H1 (cell line): ENCODE results near the gene PBX1. TPM values are rescaled to one million over a fixed set of nuclear protein-coding genes. Genes with fewer than 3 reads are reported as not detected.

ENCODE experiments used
- CTCF ChIA-PET: fragments of 300-600 bp; sonication (Branson Sonifier 250); formaldehyde crosslinking; loops from one replicate; lab custom pipeline; 2021; ENCODE audit not compliant: partially characterized antibody; lab: Charles Lee
- POLR2A ChIA-PET: fragments of 300-600 bp; sonication (Branson Sonifier 250); formaldehyde crosslinking; loops from one replicate; lab custom pipeline; 2021; ENCODE audit warnings: inconsistent platforms; ENCODE audit not compliant: partially characterized antibody; lab: Charles Lee
- DNase-seq, 2 experiments: peaks; one replicate each; pipeline versions ENCODE4 v3.0.0 to v3.0.0-alpha.2; 2010 to 2022; ENCODE audit warnings: low spot score in 2 of 2, low read depth in 1 of 2, mixed read lengths in 1 of 2
- FAIRE-seq: peaks from 2 replicates; lab custom pipeline; 2011; peaks lifted over from hg19 to GRCh38; lab: Jason Lieb, UNC
- H2AFZ ChIP-seq: 2 replicates; pipeline ENCODE4 v1.8.1; 2012; ENCODE audit warnings: low read length, inconsistent platforms
- H2AK5ac ChIP-seq: 2 replicates; pipeline ENCODE4 v1.6.1; 2013; ENCODE audit warnings: low read depth, low read length
- H2BK120ac ChIP-seq: replicated peaks from 2 replicates; pipeline ENCODE3; 2013; ENCODE audit warnings: low read depth, low read length, inconsistent platforms
- H2BK12ac ChIP-seq: 2 replicates; pipeline ENCODE4 v1.6.1; 2013; ENCODE audit warnings: low read depth, low read length
- H2BK15ac ChIP-seq: 2 replicates; pipeline ENCODE4 v1.6.1; 2013; ENCODE audit warnings: low read length
- H2BK20ac ChIP-seq: 2 replicates; pipeline ENCODE4 v1.6.1; 2013; ENCODE audit warnings: low read length
- H2BK5ac ChIP-seq: 2 replicates; pipeline ENCODE4 v1.6.1; 2013; ENCODE audit warnings: low read depth, low read length
- H3K14ac ChIP-seq: 2 replicates; pipeline ENCODE4 v1.6.1; 2013; ENCODE audit warnings: inconsistent platforms; ENCODE audit not compliant: insufficient read length
- H3K18ac ChIP-seq: 2 replicates; pipeline ENCODE4 v1.6.1; 2013; ENCODE audit warnings: low read length; ENCODE audit errors: extremely low read depth
- H3K23ac ChIP-seq: 2 replicates; pipeline ENCODE4 v1.6.1; 2013; ENCODE audit warnings: inconsistent platforms; ENCODE audit not compliant: insufficient read length
- H3K23me2 ChIP-seq: 2 replicates; pipeline ENCODE4 v1.6.1; 2013; ENCODE audit warnings: low read depth, low read length
- H3K27ac ChIP-seq: 2 replicates; pipeline ENCODE4 v1.6.1; 2011; ENCODE audit warnings: low read depth, low read length, inconsistent platforms
- H3K27me3 ChIP-seq, 4 experiments: replicated peaks in 1 of 4; 1 replicate in 1 of 4; 2 replicates in 3 of 4; pipeline versions ENCODE4 v1.6.1 to v1.8.1; 2011 to 2013; ENCODE audit warnings: low read length in 3 of 4, mild to moderate bottlenecking in 3 of 4, inconsistent platforms in 2 of 4, mixed read lengths in 2 of 4, moderate library complexity in 1 of 4; ENCODE audit not compliant: control insufficient read depth in 3 of 4, insufficient read depth in 3 of 4; ENCODE audit errors: extremely low read depth in 1 of 4
- H3K36me3 ChIP-seq, 4 experiments: 2 replicates each; pipeline versions ENCODE4 v1.6.1 to v1.8.1; 2011 to 2013; ENCODE audit warnings: mild to moderate bottlenecking in 4 of 4, low read length in 3 of 4, moderate library complexity in 2 of 4, control low read depth in 1 of 4, inconsistent platforms in 1 of 4; ENCODE audit not compliant: insufficient read depth in 4 of 4, control insufficient read depth in 2 of 4
- H3K4ac ChIP-seq: replicated peaks from 2 replicates; pipeline ENCODE3; 2013; ENCODE audit warnings: low read length, low read depth, mixed read lengths, inconsistent platforms; ENCODE audit not compliant: insufficient read length
- H3K4me1 ChIP-seq, 4 experiments: replicated peaks in 1 of 4; 1 replicate in 1 of 4; 2 replicates in 3 of 4; pipeline versions ENCODE4 v1.6.1 to v1.8.1; 2011 to 2013; ENCODE audit warnings: low read length in 3 of 4, inconsistent platforms in 2 of 4, mixed read lengths in 1 of 4; ENCODE audit not compliant: insufficient read depth in 4 of 4, control insufficient read depth in 3 of 4
- H3K4me2 ChIP-seq, 2 experiments: 2 replicates each; pipeline versions ENCODE4 v1.6.1 to v1.8.1; 2011 to 2013; ENCODE audit warnings: low read depth in 2 of 2, low read length in 2 of 2, control low read depth in 1 of 2, inconsistent platforms in 1 of 2, mild to moderate bottlenecking in 1 of 2; ENCODE audit not compliant: insufficient read depth in 1 of 2
- H3K4me3 ChIP-seq, 4 experiments: fragments of 200-600, 300-600 bp in 1 of 4; sonication (generic), shearing (Covaris generic), sonication (Bioruptor Twin) in 1 of 4; 2 replicates each; pipeline versions ENCODE4 v1.5.1 to v1.8.1; 2011 to 2016; ENCODE audit warnings: low read length in 4 of 4, low read depth in 3 of 4, control low read depth in 2 of 4, inconsistent platforms in 2 of 4, mild to moderate bottlenecking in 2 of 4, mixed read lengths in 1 of 4, moderate library complexity in 1 of 4; ENCODE audit not compliant: insufficient read depth in 2 of 4; ENCODE audit errors: extremely low read depth in 1 of 4
- H3K56ac ChIP-seq: replicated peaks from 2 replicates; pipeline ENCODE3; 2013; ENCODE audit warnings: low read depth, mild to moderate bottlenecking, mixed read lengths, low read length, inconsistent platforms; ENCODE audit not compliant: insufficient read length
- H3K79me1 ChIP-seq: 2 replicates; pipeline ENCODE4 v1.6.1; 2013; ENCODE audit warnings: low read depth, low read length, control low read depth
- H3K79me2 ChIP-seq, 2 experiments: 2 replicates each; pipeline versions ENCODE4 v1.6.1 to v1.8.1; 2012 to 2013; ENCODE audit warnings: low read length in 2 of 2, mild to moderate bottlenecking in 2 of 2, inconsistent platforms in 1 of 2; ENCODE audit not compliant: insufficient read depth in 2 of 2, control insufficient read depth in 1 of 2
- H3K9ac ChIP-seq, 4 experiments: replicated peaks in 1 of 4; 1 replicate in 1 of 4; 2 replicates in 3 of 4; pipeline versions ENCODE4 v1.6.1 to v1.8.1; 2011 to 2013; ENCODE audit warnings: low read depth in 3 of 4, low read length in 3 of 4, control low read depth in 2 of 4, mild to moderate bottlenecking in 2 of 4, moderate library complexity in 2 of 4, inconsistent platforms in 1 of 4; ENCODE audit errors: extremely low read depth in 1 of 4
- H3K9me3 ChIP-seq, 2 experiments: 2 replicates each; pipeline versions ENCODE4 v1.6.1 to v1.8.1; 2012 to 2013; ENCODE audit warnings: mild to moderate bottlenecking in 2 of 2, moderate library complexity in 2 of 2, control low read depth in 1 of 2, inconsistent platforms in 1 of 2, low read depth in 1 of 2, low read length in 1 of 2, mixed read lengths in 1 of 2; ENCODE audit not compliant: insufficient read depth in 2 of 2
- H4K20me1 ChIP-seq, 2 experiments: replicated peaks in 1 of 2; 2 replicates each; pipeline versions ENCODE3 to v1.8.1; 2011 to 2013; ENCODE audit warnings: inconsistent platforms in 2 of 2, low read length in 2 of 2, mild to moderate bottlenecking in 1 of 2; ENCODE audit not compliant: insufficient read depth in 2 of 2, control insufficient read depth in 1 of 2
- H4K5ac ChIP-seq: 2 replicates; pipeline ENCODE4 v1.6.1; 2013; ENCODE audit warnings: low read length, low read depth, mixed read lengths, inconsistent platforms; ENCODE audit not compliant: insufficient read length
- H4K8ac ChIP-seq: 2 replicates; pipeline ENCODE4 v1.8.0; 2013; ENCODE audit warnings: mild to moderate bottlenecking, moderate library complexity, low read length, inconsistent platforms; ENCODE audit not compliant: insufficient read depth; ENCODE audit errors: extremely low read depth
- H4K91ac ChIP-seq: replicated peaks from 2 replicates; pipeline ENCODE3; 2013; ENCODE audit warnings: low read length, mixed read lengths, inconsistent platforms; ENCODE audit not compliant: insufficient read length
- MAFK ChIP-seq: IDR thresholded peaks from 2 replicates; pipeline ENCODE4 v1.6.1; 2012; ENCODE audit warnings: low read depth, mild to moderate bottlenecking, improper control_type of control experiment, low read length
- WGBS, 2 experiments: shearing (Covaris generic) in 1 of 2; methylation state at CpG; one replicate each; pipeline versions ENCODE4 v1.1.6 to v1.1.7; 2013 to 2015; ENCODE audit warnings: low lambda C conversion rate in 2 of 2, mixed read lengths in 2 of 2, inconsistent platforms in 1 of 2, low coverage in 1 of 2, missing lambda C conversion rate in 1 of 2; ENCODE audit not compliant: insufficient replicate concordance in 2 of 2, insufficient coverage in 1 of 2, insufficient read length in 1 of 2; ENCODE audit errors: extremely low coverage in 1 of 2, missing lambda C conversion rate in 1 of 2; 5-methylcytosine and 5-hydroxymethylcytosine counted together
- polyA plus RNA-seq, 7 experiments: library from polyadenylated mRNA; depleted of rRNA in 3 of 7; stranded (reverse) in 5 of 7; unstranded in 2 of 7; fragments of >200 nt in 5 of 7; fragments of 200-250 nt in 2 of 7; gene quantifications; 1 replicate in 5 of 7; 2 replicates in 1 of 7; 4 replicates in 1 of 7; pipeline versions ENCODE4 v1.2.1 to v1.2.3, GENCODE V29; 2011 to 2013; ENCODE audit warnings: missing spikeins in 2 of 7, mixed read lengths in 2 of 7
- total RNA-seq: library from RNA; stranded (reverse); fragmentation: NEBNext Ultra II Directional; extraction: Animal tissue kit (Norgen Biotek cat#: 25700); gene quantifications from 2 replicates; pipeline ENCODE4 v1.2.1, GENCODE V29; 2021

PBX1 gene
- total and polyA plus RNA-seq, 2 of the 8 experiments (the other 6 are each of a cell fraction or from before 2014, with no cell fraction given) = 87.4 to 124 TPM

GRCh38 chr1:164579381-164579780, 20.4 kb downstream of the PBX1 start:
- Histone ChIP-seq H4K20me1 (peaks cover 0 to 6% of the 10 kb centered on the region in 2 experiments), H3K4ac (no peak overlapping the region), H3K27me3 (no peaks in the 10 kb centered on the region), H3K36me3 (no peaks in the 10 kb centered on the region; a peak in 1 of 8 replicates), H3K79me1 (peaks cover 6% of the 10 kb centered on the region), H3K56ac (no peak overlapping the region), H2AFZ (no peak overlapping the region), H3K14ac (no peak overlapping the region), H2BK12ac (peak overlapping the region; percentile 3; the same call in 1 of the 2 replicates), H3K9me3 (no peaks in the 10 kb centered on the region), H4K8ac (no peak overlapping the region), H3K79me2 (peaks cover 18 to 93% of the 10 kb centered on the region in 2 experiments), H4K91ac (no peak overlapping the region), H3K9ac (no peak overlapping the region), H2BK20ac (no peak overlapping the region), H3K23me2 (peaks cover 7% of the 10 kb centered on the region), H2BK120ac (peak overlapping the region; percentile 7), H3K4me2 (peak overlapping the region in 1 of 2 experiments; percentile 66; a peak in 2 of 4 replicates), H3K23ac (no peak overlapping the region), H2AK5ac (no peak overlapping the region), H3K18ac (peak overlapping the region; percentile 51; the same call in 1 of the 2 replicates), H3K27ac (peak overlapping the region; percentile 59; the same call in 1 of the 2 replicates), H4K5ac (no peak overlapping the region), H2BK15ac (peak overlapping the region; percentile 50; the same call in 1 of the 2 replicates), H3K4me3 (no peak overlapping the region), H3K4me1 (peaks cover 21 to 49% (median 31%) of the 10 kb centered on the region in 4 experiments), H2BK5ac (peak overlapping the region; percentile 26; the same call in 1 of the 2 replicates)
- FAIRE-seq = no peak
- POLR2A ChIA-PET = interaction anchor here (1.1 to 1.8 kb wide), 2 partner anchors 18 to 23 kb away, joined by 3 to 7 read pairs; no protein-coding TSS in a partner anchor
- CTCF ChIA-PET = interaction anchor here (0.6 to 0.8 kb wide), 3 partner anchors 89 to 341 kb away, joined by 3 to 4 read pairs (median 3); no protein-coding TSS in a partner anchor
- no peak for DNase-seq
- no peak for TF ChIP-seq MAFK
- 75% methylated on average over 4 of the region's 4 CpGs; no CpG with 5 or more reads in 1 of the 2 experiments for WGBS, 2 experiments
